SK-N-MC (cell line): Measurements from ENCODE around the gene PSMB10.

Source experiments
- DNase-seq: peaks from one replicate; pipeline ENCODE4 v3.0.0-alpha.2; 2011; ENCODE audit warnings: low read depth, low spot score
- H3K27ac ChIP-seq: fragments of 200-600 bp; sonication (generic); 2 replicates; pipeline ENCODE4 v1.5.1; 2016; ENCODE audit warnings: mixed run types
- H3K36me3 ChIP-seq: fragments of 200-600 bp; sonication (generic); 2 replicates; pipeline ENCODE4 v1.6.1; 2017; ENCODE audit warnings: antibody characterized with exemption, low read length, mixed read lengths; ENCODE audit not compliant: insufficient read depth
- H3K4me3 ChIP-seq: fragments of 200-600 bp; sonication (generic); 2 replicates; pipeline ENCODE4 v1.5.1; 2016
- H3K9ac ChIP-seq: fragments of 200-600 bp; sonication (generic); 2 replicates; pipeline ENCODE4 v1.8.0; 2017; ENCODE audit warnings: mixed run types, mixed read lengths; ENCODE audit not compliant: insufficient read length
- H3K9me3 ChIP-seq: fragments of 200-600 bp; sonication (generic); 2 replicates; pipeline ENCODE4 v1.6.1; 2017; ENCODE audit warnings: low read depth, mild to moderate bottlenecking, antibody characterized with exemption, low read length, moderate library complexity, mixed read lengths
- EZH2 ChIP-seq: fragments of 200-600 bp; sonication (generic); IDR thresholded peaks from one replicate; pipeline ENCODE4 v1.6.1; 2017; ENCODE audit warnings: antibody characterized with exemption
- FOXP2 ChIP-seq: optimal IDR thresholded peaks from 2 replicates; pipeline ENCODE3; 2011; ENCODE audit warnings: mild to moderate bottlenecking, moderate library complexity; ENCODE audit not compliant: insufficient read depth; ENCODE audit errors: extremely low read length, control extremely low read depth
- POLR2AphosphoS5 ChIP-seq: IDR thresholded peaks from 2 replicates; pipeline ENCODE4 v1.6.1; 2012; ENCODE audit warnings: mild to moderate bottlenecking, low read depth, low read length, borderline replicate concordance

PSMB10 gene

GRCh38 chr16:67930678-67931211 is 5.9 kb downstream of the PSMB10 start:
- no peaks in the 10 kb centered on the region for H3K9me3 ChIP-seq
- no peak overlapping the region for H3K4me3 ChIP-seq
- H3K27ac ChIP-seq, result no peak overlapping the region
- H3K36me3 ChIP-seq, result no peaks in the 10 kb centered on the region
- TF ChIP-seq POLR2AphosphoS5 (no peak), EZH2 (no peak), FOXP2 (no peak)
- DNase-seq, result no peak
- H3K9ac ChIP-seq, result no peak overlapping the region

DNA sequence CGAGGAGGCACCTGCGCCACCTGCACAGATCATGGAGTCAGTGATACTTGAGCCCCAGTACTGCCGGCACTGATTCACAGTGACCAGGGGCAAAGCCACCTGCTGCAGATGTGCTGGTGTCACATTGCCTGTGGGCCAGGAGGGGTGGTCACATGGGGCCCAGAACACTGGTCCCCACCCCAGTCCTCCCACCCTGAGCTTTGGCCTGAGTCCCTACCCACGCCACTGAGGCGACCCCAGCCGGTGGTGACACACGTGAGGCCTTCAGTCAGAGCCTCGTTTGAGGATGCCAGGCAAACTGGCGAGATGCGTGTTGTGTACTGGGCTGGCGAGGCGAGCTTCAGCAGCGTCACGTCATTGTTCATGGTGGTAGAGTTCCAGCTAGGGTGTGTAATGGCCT is 6.5 kb downstream of the PSMB10 start:
- no peaks in the 10 kb centered on the region for H3K9me3 ChIP-seq
- DNase-seq, result no peak
- no peak overlapping the region for H3K4me3 ChIP-seq
- no peaks in the 10 kb centered on the region for H3K36me3 ChIP-seq
- H3K9ac ChIP-seq, result no peak overlapping the region
- TF ChIP-seq POLR2AphosphoS5, result no peak
- TF ChIP-seq FOXP2, result no peak
- TF ChIP-seq EZH2, result no peak
- no peak overlapping the region for H3K27ac ChIP-seq

DNA sequence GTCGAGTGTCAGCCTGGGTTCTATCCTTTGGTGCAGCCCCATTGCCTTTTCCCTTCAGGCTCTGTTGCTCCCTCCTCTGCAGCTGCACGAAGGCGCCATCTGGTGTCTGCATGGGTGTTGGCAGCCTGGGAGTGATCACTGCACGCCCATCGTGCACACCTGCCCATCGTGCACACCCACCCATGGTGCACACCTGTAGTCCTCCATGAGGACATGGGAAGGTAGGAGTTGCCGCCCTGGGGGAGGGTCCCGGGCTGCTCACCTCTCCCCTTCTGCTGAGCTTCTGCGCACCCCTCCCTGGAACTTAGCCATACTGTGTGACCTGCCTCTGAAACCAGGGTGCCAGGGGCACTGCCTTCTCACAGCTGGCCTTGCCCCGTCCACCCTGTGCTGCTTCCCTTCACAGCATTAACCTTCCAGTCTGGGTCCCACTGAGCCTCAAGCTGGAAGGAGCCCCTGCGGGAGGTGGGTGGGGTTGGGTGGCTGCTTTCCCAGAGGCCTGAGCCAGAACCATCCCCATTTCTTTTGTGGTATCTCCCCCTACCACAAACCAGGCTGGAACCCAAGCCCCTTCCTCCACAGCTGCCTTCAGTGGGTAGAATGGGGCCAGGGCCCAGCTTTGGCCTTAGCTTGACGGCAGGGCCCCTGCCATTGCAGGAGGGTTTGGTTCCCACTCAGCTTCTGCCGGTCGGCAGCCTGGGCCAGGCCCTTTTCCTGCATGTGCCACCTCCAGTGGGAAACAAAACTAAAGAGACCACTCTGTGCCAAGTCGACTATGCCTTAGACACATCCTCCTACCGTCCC is 7.9 kb downstream of the PSMB10 start:
- Histone ChIP-seq H3K36me3 (no peaks in the 10 kb centered on the region), H3K27ac (no peak overlapping the region), H3K4me3 (no peak overlapping the region), H3K9ac (no peak overlapping the region), H3K9me3 (no peaks in the 10 kb centered on the region)
- no peak for DNase-seq
- TF ChIP-seq EZH2 (no peak), FOXP2 (no peak)

DNA sequence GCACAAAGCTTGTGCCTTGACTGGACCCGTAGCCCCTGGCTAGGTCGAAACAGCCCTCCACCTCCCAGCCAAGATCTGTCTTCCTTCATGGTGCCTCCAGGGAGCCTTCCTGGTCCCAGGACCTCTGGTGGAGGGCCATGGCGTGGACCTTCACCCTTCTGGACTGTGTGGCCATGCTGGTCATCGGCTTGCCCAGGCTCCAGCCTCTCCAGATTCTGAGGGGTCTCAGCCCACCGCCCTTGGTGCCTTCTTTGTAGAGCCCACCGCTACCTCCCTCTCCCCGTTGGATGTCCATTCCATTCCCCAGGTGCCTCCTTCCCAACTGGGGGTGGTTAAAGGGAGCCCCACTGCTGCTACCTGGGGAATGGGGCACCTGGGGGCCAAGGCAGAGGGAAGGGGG is 8.5 kb downstream of the PSMB10 start:
- Histone ChIP-seq H3K36me3 (no peaks in the 10 kb centered on the region), H3K4me3 (no peak overlapping the region), H3K27ac (no peak overlapping the region), H3K9me3 (no peaks in the 10 kb centered on the region), H3K9ac (no peak overlapping the region)
- no peak for DNase-seq
- TF ChIP-seq POLR2AphosphoS5 (no peak), FOXP2 (no peak), EZH2 (no peak)

GRCh38 chr16:67927131-67927941 is 9.3 kb downstream of the PSMB10 start:
- H3K9ac ChIP-seq, result no peak overlapping the region
- no peak overlapping the region for H3K4me3 ChIP-seq
- H3K36me3 ChIP-seq, result no peaks in the 10 kb centered on the region
- no peak for TF ChIP-seq POLR2AphosphoS5
- TF ChIP-seq EZH2, result no peak
- no peak for TF ChIP-seq FOXP2
- H3K9me3 ChIP-seq, result no peaks in the 10 kb centered on the region
- no peak overlapping the region for H3K27ac ChIP-seq
- no peak for DNase-seq

- Histone ChIP-seq H3K9ac (no peak overlapping the region), H3K4me3 (no peak overlapping the region), H3K27ac (no peak overlapping the region), H3K9me3 (no peaks in the 10 kb centered on the region), H3K36me3 (no peaks in the 10 kb centered on the region)
- TF ChIP-seq EZH2 (no peak), POLR2AphosphoS5 (no peak), FOXP2 (no peak)
- no peak for DNase-seq
These were observed 10.4 kb downstream of the PSMB10 start for GRCh38 chr16:67926181-67926750.

- H3K36me3 ChIP-seq, result no peaks in the 10 kb centered on the region
- no peak overlapping the region for H3K9ac ChIP-seq
- H3K27ac ChIP-seq, result no peak overlapping the region
- no peaks in the 10 kb centered on the region for H3K9me3 ChIP-seq
- DNase-seq, result no peak
- TF ChIP-seq FOXP2, result no peak
- TF ChIP-seq EZH2, result no peak
- no peak for TF ChIP-seq POLR2AphosphoS5
- H3K4me3 ChIP-seq, result no peak overlapping the region
These were observed 12.3 kb downstream of the PSMB10 start for GRCh38 chr16:67924140-67924906.
